ENCODE measurements around the gene DHFR.
A peak's percentile ranks its signal among the peaks of the same experiment; 100 is the strongest.
"Not testable (repeated sequence)": the region's sequence is repeated elsewhere in the genome, so short reads cannot be mapped to it uniquely, and the experiment has no call there.

Gene DHFR

GRCh38 chr5:80654391-80655230 lies at the start of gene DHFR, which contains the start of gene MSH3:
Gene DHFR, minus strand, starts transcription at chr5:80654983. Its CDS starts 494 bp downstream, at chr5:80654489.
Gene MSH3, plus strand, starts transcription at chr5:80654652. Its CDS starts 76 bp downstream, at chr5:80654728.
- DNase-seq (ENCODE audit: low read depth), result peak; percentile 74

DNA sequence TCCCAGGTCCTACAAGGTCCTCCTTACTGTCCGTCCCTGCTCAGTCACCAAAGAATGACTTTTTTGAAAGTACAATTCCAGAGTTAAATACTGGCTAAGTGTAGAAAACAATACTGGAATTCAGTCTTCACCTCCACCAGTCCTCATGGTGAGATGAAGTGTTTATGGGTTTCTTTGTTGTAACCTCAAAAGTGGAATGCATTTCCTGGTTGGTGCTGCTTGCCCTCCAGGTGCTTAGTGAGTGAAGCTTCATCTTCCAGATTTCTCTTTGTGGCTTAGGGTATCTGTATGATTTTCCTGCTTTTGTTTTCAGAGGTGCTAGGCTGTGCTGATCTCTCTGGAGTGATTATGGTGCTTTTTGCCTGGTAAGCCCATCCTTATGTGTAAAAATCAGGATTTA lies 49.4 kb upstream of the DHFR start:
- DNase-seq (ENCODE audit: low read depth), result no peak

- no peak for DNase-seq (ENCODE audit: low read depth)
These were observed 49.0 kb upstream of the DHFR start for GRCh38 chr5:80703747-80704146.

GRCh38 chr5:80703291-80703690 lies 48.5 kb upstream of the DHFR start:
- no peak for DNase-seq (ENCODE audit: low read depth)

- DNase-seq (ENCODE audit: low read depth), result no peak
These were observed 46.8 kb upstream of the DHFR start for GRCh38 chr5:80701597-80701996.

- DNase-seq (ENCODE audit: low read depth), result no peak
These were observed 43.6 kb upstream of the DHFR start for GRCh38 chr5:80698369-80698768.

DNA sequence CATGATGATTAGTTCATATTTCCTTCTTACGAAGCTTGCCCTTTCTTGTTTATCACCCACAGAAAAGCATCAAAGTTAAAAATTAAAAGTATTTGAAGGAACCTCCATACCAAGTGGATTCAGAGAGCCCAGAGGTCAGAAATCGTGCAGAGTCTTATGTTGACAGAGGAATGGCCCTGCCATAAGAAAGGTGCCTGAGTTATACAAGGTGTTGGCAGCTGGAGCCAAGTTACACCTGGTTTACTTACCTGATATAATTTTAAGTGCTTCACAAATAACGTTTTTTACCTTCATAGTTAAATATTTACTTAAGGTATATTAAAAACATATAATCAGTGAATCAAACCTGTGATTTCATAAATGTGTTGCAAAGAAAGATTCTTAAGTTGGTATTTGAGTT lies 42.3 kb upstream of the DHFR start:
- DNase-seq (ENCODE audit: low read depth), result no peak

- DNase-seq (ENCODE audit: low read depth), result no peak
These were observed 41.7 kb upstream of the DHFR start for GRCh38 chr5:80696450-80696849.

DNA sequence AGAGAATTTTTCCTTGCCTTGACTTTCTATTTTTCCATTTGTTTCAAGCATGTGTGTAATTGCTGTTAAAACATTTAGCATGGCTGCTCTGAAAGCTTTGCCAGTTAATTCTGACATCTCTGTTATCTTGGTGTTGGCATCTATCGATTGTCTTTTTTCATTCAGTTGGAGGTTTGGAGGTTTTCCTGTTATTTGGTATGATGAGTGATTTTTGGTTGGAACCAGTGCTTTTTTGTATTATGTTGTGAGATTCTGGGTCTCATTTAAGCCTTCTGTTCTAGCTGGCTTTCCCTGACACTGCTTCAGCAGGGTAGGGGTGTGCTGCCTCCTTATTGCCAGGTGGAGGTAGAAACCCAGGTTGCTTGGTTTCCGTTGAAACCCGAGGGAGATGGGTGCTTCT lies 40.9 kb upstream of the DHFR start:
- no peak for DNase-seq (ENCODE audit: low read depth)

GRCh38 chr5:80689627-80690026 lies 34.8 kb upstream of the DHFR start:
- no peak for DNase-seq (ENCODE audit: low read depth)

DNA sequence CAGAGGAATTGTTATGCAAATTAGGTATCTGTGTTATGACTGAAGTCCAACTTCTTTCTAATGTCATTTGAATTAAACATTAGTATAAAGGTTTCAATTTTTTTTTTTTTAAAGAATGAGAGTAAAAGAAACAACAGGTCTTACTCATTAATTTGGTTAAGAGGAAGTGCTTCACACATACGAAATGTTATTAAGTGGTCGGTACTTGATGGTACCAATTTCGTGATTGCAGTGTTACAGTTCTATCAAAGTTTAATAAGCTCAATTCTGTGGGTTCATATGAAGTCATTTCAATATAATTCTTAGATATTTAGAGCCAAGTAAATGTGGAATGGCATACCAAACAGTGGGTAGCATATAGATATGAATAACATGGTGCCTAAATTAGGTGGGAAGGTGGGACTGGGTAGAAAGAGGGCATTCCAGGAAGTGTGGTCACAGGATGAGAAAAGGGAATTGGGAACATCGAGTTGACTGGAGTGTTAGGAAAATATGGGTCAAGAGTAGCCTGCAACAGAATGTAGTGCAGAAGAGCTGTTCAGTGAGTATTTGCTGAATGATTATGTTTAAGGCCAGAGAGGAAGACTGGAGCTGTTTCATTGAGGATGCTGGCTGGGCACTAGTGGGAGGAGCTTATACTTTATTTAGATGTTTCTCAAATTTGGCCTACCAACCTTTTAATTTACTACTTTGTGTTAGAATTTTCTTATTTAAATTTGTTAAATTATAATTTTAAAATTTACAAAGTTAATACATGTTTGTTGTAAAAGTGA lies 34.1 kb upstream of the DHFR start:
- DNase-seq (ENCODE audit: low read depth), result no peak

- peak; percentile 3 for DNase-seq (ENCODE audit: low read depth)
These were observed 32.0 kb upstream of the DHFR start for GRCh38 chr5:80686757-80687156.

GRCh38 chr5:80676706-80677105 lies 21.9 kb upstream of the DHFR start:
- no peak for DNase-seq (ENCODE audit: low read depth)

GRCh38 chr5:80672140-80672736 lies 17.5 kb upstream of the DHFR start:
- peak; percentile 44 for DNase-seq (ENCODE audit: low read depth)

DNA sequence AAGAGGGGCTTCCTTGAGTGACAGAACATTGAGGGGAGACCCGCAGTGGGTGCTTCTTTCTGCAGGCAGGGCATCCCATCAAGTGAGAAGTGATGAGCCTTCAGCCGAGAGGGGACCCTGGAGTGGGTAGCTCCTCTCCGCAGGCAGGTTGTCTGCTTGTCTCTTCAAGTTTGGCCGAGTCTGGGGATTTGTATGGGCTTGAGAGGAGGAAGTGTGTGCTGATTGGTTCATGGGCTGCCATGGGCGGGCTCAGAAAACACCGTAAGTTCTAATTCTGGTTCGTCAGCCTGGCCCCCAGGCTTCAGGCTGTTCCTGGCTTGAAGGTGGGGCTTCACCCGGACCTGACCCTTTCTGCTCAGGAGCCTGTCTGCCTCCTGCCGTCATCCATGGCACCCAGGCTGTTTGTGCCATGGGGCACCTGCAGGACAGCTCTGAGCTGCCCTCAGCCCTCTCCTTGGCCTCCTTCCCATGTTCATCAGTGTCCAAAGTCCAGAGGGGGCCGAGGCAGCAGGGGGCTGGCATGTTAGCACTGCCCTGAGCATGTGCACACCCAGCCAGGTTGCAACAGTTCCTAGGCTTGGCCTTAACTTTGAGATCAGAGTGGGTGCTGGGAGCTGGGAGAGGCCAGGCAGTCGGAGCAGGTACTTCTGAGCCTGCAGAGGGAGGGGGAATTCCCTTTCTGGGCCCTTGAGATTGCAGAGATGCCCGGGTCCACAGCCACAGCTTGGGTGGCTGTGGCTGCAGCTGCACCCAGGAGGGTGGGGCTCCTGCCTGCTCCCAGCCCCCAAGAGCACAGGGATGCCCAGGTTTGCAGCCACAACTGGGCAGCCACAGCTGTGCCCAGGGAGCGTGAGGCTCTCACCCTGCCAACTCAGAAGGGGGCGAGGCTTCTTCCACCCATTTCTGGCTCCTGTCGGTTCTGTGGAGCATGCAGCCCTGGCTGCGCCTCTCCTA lies 13.5 kb upstream of the DHFR start:
- no peak for DNase-seq (ENCODE audit: low read depth)

DNA sequence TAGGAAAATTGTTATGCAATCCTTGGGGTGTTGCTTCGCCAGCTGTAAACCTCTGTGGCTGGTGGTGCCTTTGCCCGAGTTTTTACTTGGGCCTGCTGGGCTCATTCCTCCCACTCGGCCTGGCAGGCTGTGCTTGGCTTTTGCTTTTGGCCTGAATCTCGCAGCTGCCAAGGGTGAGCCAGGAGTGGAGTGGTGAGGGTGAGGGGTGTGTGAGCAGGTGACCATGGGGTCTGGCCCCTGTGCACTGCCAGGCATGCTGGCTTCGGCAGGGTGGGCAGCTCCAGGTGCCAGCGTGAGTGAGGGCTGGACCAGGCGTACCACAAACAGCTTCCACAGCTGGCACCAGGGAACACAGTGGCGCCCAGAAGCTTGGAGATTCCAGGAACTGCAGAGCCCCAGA lies 12.6 kb upstream of the DHFR start:
- no peak for DNase-seq (ENCODE audit: low read depth)

- no peak for DNase-seq (ENCODE audit: low read depth)
These were observed 10.3 kb upstream of the DHFR start for GRCh38 chr5:80665057-80665456.

- DNase-seq (ENCODE audit: low read depth), result no peak
These were observed 7.3 kb upstream of the DHFR start for GRCh38 chr5:80662108-80662507.

GRCh38 chr5:80660661-80661060 lies 5.9 kb upstream of the DHFR start:
- DNase-seq (ENCODE audit: low read depth), result not testable (repeated sequence)

DNA sequence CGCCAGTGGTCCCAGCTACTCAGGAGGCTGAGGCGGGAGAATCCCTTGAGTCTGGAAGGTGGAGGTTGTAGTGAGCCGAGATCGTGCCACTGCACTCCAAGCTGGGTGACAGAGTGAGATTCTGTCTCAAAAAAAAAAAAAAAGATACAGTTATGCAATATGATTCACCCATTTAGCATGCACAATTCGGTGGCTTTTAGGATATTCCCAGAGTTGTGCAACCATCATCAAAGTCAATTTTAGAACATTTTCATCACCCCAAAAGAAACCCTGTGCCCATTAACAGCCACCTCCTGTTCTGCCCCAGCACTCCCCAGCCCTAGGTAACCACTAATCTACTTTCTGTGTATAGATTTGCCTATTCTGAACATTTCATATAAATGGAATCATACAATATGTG lies 4.3 kb upstream of the DHFR start:
- DNase-seq (ENCODE audit: low read depth), result peak; percentile 7

DNA sequence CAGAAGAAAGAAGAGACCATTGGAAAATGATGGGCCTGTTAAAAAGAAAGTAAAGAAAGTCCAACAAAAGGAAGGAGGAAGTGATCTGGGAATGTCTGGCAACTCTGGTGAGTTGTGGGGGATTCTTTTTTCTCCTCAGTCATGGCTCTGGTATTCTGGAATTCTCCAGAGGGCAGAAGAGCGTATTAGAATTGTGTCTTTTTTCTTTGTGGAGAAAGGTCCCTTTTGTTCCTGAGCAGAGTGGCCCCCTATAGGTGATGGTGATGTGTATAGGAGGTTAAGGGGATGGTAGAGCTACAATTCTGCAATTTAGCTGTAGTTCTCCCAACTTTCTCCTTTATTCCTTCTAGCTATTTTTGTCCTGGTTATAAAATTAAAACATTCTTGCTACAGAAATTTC lies 1.6 kb upstream of the DHFR start:
- no peak for DNase-seq (ENCODE audit: low read depth)

Measured in GM04504 (cell line).